BLaER1 (cell line): ENCODE measurements around the gene ATF6B.

Source experiments
- H3K27ac ChIP-seq: shearing (Covaris generic); formaldehyde crosslinking; 2 replicates; pipeline ENCODE4 v1.8.1; 2022
- H3K27me3 ChIP-seq: shearing (Covaris generic); formaldehyde crosslinking; 2 replicates; pipeline ENCODE4 v1.8.1; 2022
- H3K36me3 ChIP-seq: shearing (Covaris generic); formaldehyde crosslinking; 2 replicates; pipeline ENCODE4 v1.8.1; 2022
- H3K4me1 ChIP-seq: shearing (Covaris generic); formaldehyde crosslinking; 2 replicates; pipeline ENCODE4 v1.8.1; 2022
- H3K4me2 ChIP-seq: shearing (Covaris generic); formaldehyde crosslinking; 2 replicates; pipeline ENCODE4 v1.8.1; 2022
- H3K4me3 ChIP-seq: shearing (Covaris generic); formaldehyde crosslinking; 2 replicates; pipeline ENCODE4 v1.8.1; 2022
- H3K9ac ChIP-seq: shearing (Covaris generic); formaldehyde crosslinking; 2 replicates; pipeline ENCODE4 v1.8.1; 2022
- H3K9me3 ChIP-seq: shearing (Covaris generic); formaldehyde crosslinking; 2 replicates; pipeline ENCODE4 v1.8.1; 2022
- H4K20me1 ChIP-seq: shearing (Covaris generic); formaldehyde crosslinking; 2 replicates; pipeline ENCODE4 v1.8.1; 2022
- Cebpa-rat ChIP-seq: shearing (Covaris generic); IDR thresholded peaks from 2 replicates; pipeline ENCODE4 v1.8.1; 2022

ATF6B gene

GRCh38 chr6:32127717-32128592 lies at the start of gene ATF6B:
Gene ATF6B (minus strand): TSS chr6:32128246. CDS start chr6:32128207, 39 bp downstream.
- Histone ChIP-seq H3K4me2 (peak within 1 kb of the TSS; percentile 98), H4K20me1 (no peaks in the 10 kb centered on the region), H3K27ac (peak within 1 kb of the TSS; percentile 90), H3K36me3 (peaks cover 39% of the 10 kb centered on the region), H3K4me1 (peaks cover 35% of the 10 kb centered on the region), H3K4me3 (peak within 1 kb of the TSS; percentile 92), H3K9me3 (no peaks in the 10 kb centered on the region), H3K27me3 (no peaks in the 10 kb centered on the region), H3K9ac (peak within 1 kb of the TSS; percentile 95)
- no peak for TF ChIP-seq Cebpa-rat

GRCh38 chr6:32177183-32177787 lies 49.2 kb upstream of the ATF6B start:
- H3K4me3 ChIP-seq: peak overlapping the region; percentile 88
- H3K27ac ChIP-seq: peak overlapping the region; percentile 89
- H3K36me3 ChIP-seq: peaks cover 30% of the 10 kb centered on the region
- no peak for TF ChIP-seq Cebpa-rat
- peak overlapping the region; percentile 82 for H3K9ac ChIP-seq
- peaks cover 66% of the 10 kb centered on the region for H3K4me1 ChIP-seq
- H3K4me2 ChIP-seq: peak overlapping the region; percentile 94
- H3K9me3 ChIP-seq: no peaks in the 10 kb centered on the region
- no peaks in the 10 kb centered on the region for H3K27me3 ChIP-seq
- H4K20me1 ChIP-seq: no peaks in the 10 kb centered on the region

- H3K36me3 ChIP-seq: peaks cover 24% of the 10 kb centered on the region
- H3K9me3 ChIP-seq: no peaks in the 10 kb centered on the region
- H3K27me3 ChIP-seq: no peaks in the 10 kb centered on the region
- H3K4me3 ChIP-seq: peak overlapping the region; percentile 88
- peak overlapping the region; percentile 89 for H3K27ac ChIP-seq
- H3K4me1 ChIP-seq: peaks cover 66% of the 10 kb centered on the region
- H3K4me2 ChIP-seq: peak overlapping the region; percentile 94
- H3K9ac ChIP-seq: peak overlapping the region; percentile 82
- no peaks in the 10 kb centered on the region for H4K20me1 ChIP-seq
- TF ChIP-seq Cebpa-rat: no peak
These were observed 48.6 kb upstream of the ATF6B start for GRCh38 chr6:32176476-32177182.

- no peaks in the 10 kb centered on the region for H3K27me3 ChIP-seq
- no peaks in the 10 kb centered on the region for H3K9me3 ChIP-seq
- H3K36me3 ChIP-seq: peaks cover 24% of the 10 kb centered on the region
- H3K27ac ChIP-seq: peak within 1 kb of the TSS; percentile 90
- H3K4me2 ChIP-seq: peak within 1 kb of the TSS; percentile 100
- peaks cover 66% of the 10 kb centered on the region for H3K4me1 ChIP-seq
- H3K9ac ChIP-seq: peak within 1 kb of the TSS; percentile 93
- H3K4me3 ChIP-seq: peak within 1 kb of the TSS; percentile 88
- TF ChIP-seq Cebpa-rat: no peak
- H4K20me1 ChIP-seq: no peaks in the 10 kb centered on the region
These were observed 47.8 kb upstream of the ATF6B start, which contains the start of gene AGPAT1 for GRCh38 chr6:32175711-32176475. Gene AGPAT1 (minus strand): TSS chr6:32176084. CDS start chr6:32171496, 4,588 bp downstream.

- Histone ChIP-seq H3K9me3 (no peaks in the 10 kb centered on the region), H3K27ac (peak overlapping the region; percentile 90), H3K9ac (peak overlapping the region; percentile 93), H3K4me3 (peak overlapping the region; percentile 88), H3K36me3 (peaks cover 24% of the 10 kb centered on the region), H3K27me3 (no peaks in the 10 kb centered on the region), H4K20me1 (no peaks in the 10 kb centered on the region), H3K4me2 (peak overlapping the region; percentile 100), H3K4me1 (peaks cover 61% of the 10 kb centered on the region)
- no peak for TF ChIP-seq Cebpa-rat
These were observed 47.3 kb upstream of the ATF6B start for GRCh38 chr6:32175322-32175710.

- Histone ChIP-seq H3K27ac (no peak overlapping the region), H3K27me3 (no peaks in the 10 kb centered on the region), H3K4me2 (peak overlapping the region; percentile 100), H4K20me1 (no peaks in the 10 kb centered on the region), H3K4me1 (peaks cover 52% of the 10 kb centered on the region), H3K4me3 (peak overlapping the region; percentile 88), H3K9me3 (no peaks in the 10 kb centered on the region), H3K36me3 (peaks cover 24% of the 10 kb centered on the region), H3K9ac (no peak overlapping the region)
- TF ChIP-seq Cebpa-rat: no peak
These were observed 46.4 kb upstream of the ATF6B start for GRCh38 chr6:32174416-32174815.

GRCh38 chr6:32173051-32173727 lies 45.1 kb upstream of the ATF6B start:
- Histone ChIP-seq H3K4me3 (no peak overlapping the region), H3K36me3 (peaks cover 34% of the 10 kb centered on the region)

GRCh38 chr6:32171234-32171633 lies 43.2 kb upstream of the ATF6B start:
- no peak for TF ChIP-seq Cebpa-rat
- H4K20me1 ChIP-seq: no peaks in the 10 kb centered on the region
- H3K9me3 ChIP-seq: no peaks in the 10 kb centered on the region
- H3K4me1 ChIP-seq: peaks cover 44% of the 10 kb centered on the region
- no peak overlapping the region for H3K9ac ChIP-seq
- no peaks in the 10 kb centered on the region for H3K27me3 ChIP-seq
- H3K4me3 ChIP-seq: no peak overlapping the region
- H3K4me2 ChIP-seq: no peak overlapping the region
- H3K36me3 ChIP-seq: peaks cover 54% of the 10 kb centered on the region
- no peak overlapping the region for H3K27ac ChIP-seq

More at GRCh38 chr6:32173051-32173727, 45.1 kb upstream of the ATF6B start:
- Histone ChIP-seq H3K27me3 (no peaks in the 10 kb centered on the region), H3K4me1 (peaks cover 49% of the 10 kb centered on the region), H3K9me3 (no peaks in the 10 kb centered on the region), H4K20me1 (no peaks in the 10 kb centered on the region), H3K9ac (no peak overlapping the region), H3K4me2 (peak overlapping the region; percentile 38), H3K27ac (no peak overlapping the region)
- TF ChIP-seq Cebpa-rat: no peak
